Measurements from ENCODE around the gene MYT1. TPM values are rescaled to one million over a fixed set of nuclear protein-coding genes. Genes with fewer than 3 reads are reported as not detected.

The MYT1 gene
- total and polyA plus RNA-seq, 2 of the 8 experiments (the other 6 are each of a cell fraction or from before 2014, with no cell fraction given), result 0.63 to 2.0 TPM

DNA sequence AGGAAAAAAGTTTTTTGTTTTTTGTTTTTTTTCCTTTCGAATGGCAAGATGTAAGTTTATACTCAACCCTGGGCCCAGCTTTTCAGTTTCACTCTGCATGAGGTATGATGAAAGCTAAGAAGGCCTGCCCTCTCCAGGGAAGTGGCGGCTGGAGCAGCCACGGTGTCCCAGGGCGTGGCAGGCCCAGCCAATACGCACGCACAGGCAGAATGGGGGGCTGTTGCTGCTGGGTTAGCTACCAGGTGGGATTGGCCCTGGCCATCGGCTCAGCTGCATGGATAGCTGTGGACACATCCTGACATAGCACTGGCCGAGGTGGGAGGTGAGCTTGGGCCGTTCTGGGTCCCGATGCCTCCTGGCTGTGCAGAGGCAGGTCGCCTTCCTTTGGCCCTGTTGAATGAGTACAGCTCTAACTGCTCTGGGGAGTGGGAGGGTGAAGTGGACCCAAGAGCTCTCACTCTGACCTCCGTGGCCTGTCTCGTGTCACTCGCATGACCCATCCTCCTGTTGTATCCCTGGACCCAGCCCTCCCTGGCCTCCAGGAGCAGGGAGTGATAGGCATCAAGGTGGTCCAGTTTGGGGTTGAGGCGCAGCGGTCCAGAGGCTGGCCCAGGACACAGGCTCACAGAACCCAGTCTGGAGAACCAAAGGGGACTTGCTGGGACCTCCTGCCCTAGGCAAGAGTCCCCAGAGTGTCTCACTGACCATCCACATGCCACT lies 18.1 kb downstream of the MYT1 start:
- peak overlapping the region; percentile 47 for H3K4ac ChIP-seq (replicated peaks; ENCODE audit: insufficient read length, low read depth, low read length)
- no peak overlapping the region for H3K4me3 ChIP-seq (ENCODE audit: extremely low read depth in 1 of 4, insufficient read depth in 2 of 4, low read depth in 3 of 4, low read length in 4 of 4)
- no peaks in the 10 kb centered on the region; a peak in 1 of 8 replicates for H3K36me3 ChIP-seq (ENCODE audit: control insufficient read depth in 2 of 4, insufficient read depth in 4 of 4, low read length in 3 of 4)
- no peak overlapping the region for H3K14ac ChIP-seq (ENCODE audit: insufficient read length)
- peak overlapping the region; percentile 8; the same call in 1 of the 2 replicates for H2BK15ac ChIP-seq (ENCODE audit: low read length)
- DNase-seq (ENCODE audit: low read depth in 1 of 2, low spot score in 2 of 2), result no peak
- no peak overlapping the region for H2BK20ac ChIP-seq (ENCODE audit: low read length)
- no peak overlapping the region for H2AK5ac ChIP-seq (ENCODE audit: low read depth, low read length)
- no peak for TF ChIP-seq SIN3A (conservative IDR thresholded peaks at IDR 0.05 in 1 of 2, IDR thresholded peaks at IDR 0.05 in 1 of 2; ENCODE audit: low read depth in 1 of 2, low read length in 2 of 2)
- no peak for TF ChIP-seq NRF1 (IDR thresholded peaks at IDR 0.05; ENCODE audit: low read depth, low read length)
- no peak for TF ChIP-seq SUZ12 (IDR thresholded peaks at IDR 0.05; ENCODE audit: low read length)
- TF ChIP-seq TAF1 (IDR thresholded peaks at IDR 0.05; ENCODE audit: low read depth, low read length), result no peak
- TF ChIP-seq POLR2A (IDR thresholded peaks at IDR 0.05; ENCODE audit: control extremely low read depth in 1 of 2, low read depth in 2 of 2, low read length in 2 of 2), result no peak
- no peak for TF ChIP-seq ASH2L (IDR thresholded peaks at IDR 0.05; ENCODE audit: low read length)
- TF ChIP-seq CHD1 (IDR thresholded peaks at IDR 0.05; ENCODE audit: low read depth, low read length), result no peak
- TF ChIP-seq SRF (IDR thresholded peaks at IDR 0.05; ENCODE audit: low read depth, low read length), result no peak
- TF ChIP-seq POLR2AphosphoS5 (IDR thresholded peaks at IDR 0.05; ENCODE audit: low read depth, low read length), result no peak
- TF ChIP-seq ZNF274 (IDR thresholded peaks at IDR 0.05; ENCODE audit: borderline replicate concordance, extremely low read depth, low read length), result no peak
- no peak for TF ChIP-seq RNF2 (IDR thresholded peaks at IDR 0.05; ENCODE audit: borderline replicate concordance, low read depth, low read length, missing control alignments, poor library complexity, severe bottlenecking)
- TF ChIP-seq CEBPB (IDR thresholded peaks at IDR 0.05; ENCODE audit: low read depth, low read length), result no peak
- no peak for TF ChIP-seq EP300 (IDR thresholded peaks at IDR 0.05; ENCODE audit: borderline replicate concordance in 1 of 2, low read depth in 2 of 2, low read length in 2 of 2)
- ChIA-PET POLR2A (ENCODE audit: partially characterized antibody) (no interaction called here), CTCF (ENCODE audit: partially characterized antibody) (interaction anchor here (1.0 kb wide), 1 partner anchor 37 kb away, joined by 3 read pairs; no protein-coding TSS in a partner anchor)
- no peak overlapping the region for H3K18ac ChIP-seq (ENCODE audit: extremely low read depth, low read length)
- H3K4me1 ChIP-seq (replicated peaks in 1 of 4; ENCODE audit: control insufficient read depth in 3 of 4, insufficient read depth in 4 of 4, low read length in 3 of 4), result peaks cover 0 to 9% (median 8%) of the 10 kb centered on the region in 4 experiments; a peak in 6 of 7 replicates
- H3K23me2 ChIP-seq (ENCODE audit: low read depth, low read length), result peaks cover 6% of the 10 kb centered on the region; the same call in 1 of the 2 replicates
- H4K20me1 ChIP-seq (replicated peaks in 1 of 2; ENCODE audit: control insufficient read depth in 1 of 2, insufficient read depth in 2 of 2, low read length in 2 of 2), result peaks cover 0 to 4% of the 10 kb centered on the region in 2 experiments
- H3K23ac ChIP-seq (ENCODE audit: insufficient read length), result no peak overlapping the region
- H3K4me2 ChIP-seq (ENCODE audit: insufficient read depth in 1 of 2, low read depth in 2 of 2, low read length in 2 of 2), result no peak overlapping the region
- no peak overlapping the region for H3K9ac ChIP-seq (replicated peaks in 1 of 4; ENCODE audit: extremely low read depth in 1 of 4, low read depth in 3 of 4, low read length in 3 of 4)
- H2BK120ac ChIP-seq (replicated peaks; ENCODE audit: low read depth, low read length), result no peak overlapping the region
- no peak overlapping the region for H2AFZ ChIP-seq (ENCODE audit: low read length)
- H3K79me1 ChIP-seq (ENCODE audit: low read depth, low read length), result peaks cover 3% of the 10 kb centered on the region; the same call in 1 of the 2 replicates
- peak overlapping the region; percentile 80 for H4K91ac ChIP-seq (replicated peaks; ENCODE audit: insufficient read length, low read length)
- no peak overlapping the region for H3K27ac ChIP-seq (ENCODE audit: low read depth, low read length)
- no peaks in the 10 kb centered on the region for H3K27me3 ChIP-seq (replicated peaks in 1 of 4; ENCODE audit: control insufficient read depth in 3 of 4, extremely low read depth in 1 of 4, insufficient read depth in 3 of 4, low read length in 3 of 4)
- peak overlapping the region; percentile 13; the same call in 1 of the 2 replicates for H2BK12ac ChIP-seq (ENCODE audit: low read depth, low read length)
- H3K79me2 ChIP-seq (ENCODE audit: control insufficient read depth in 1 of 2, insufficient read depth in 2 of 2, low read length in 2 of 2), result peaks cover 0 to 5% of the 10 kb centered on the region in 2 experiments; a peak in 2 of 4 replicates
- no peak overlapping the region for H2BK5ac ChIP-seq (ENCODE audit: low read depth, low read length)
- H3K56ac ChIP-seq (replicated peaks; ENCODE audit: insufficient read length, low read depth, low read length), result no peak overlapping the region
- WGBS, 2 experiments (ENCODE audit: extremely low coverage in 1 of 2, insufficient coverage in 1 of 2, insufficient read length in 1 of 2, insufficient replicate concordance in 2 of 2, low coverage in 1 of 2, low lambda C conversion rate in 2 of 2, missing lambda C conversion rate in 1 of 2), result 90% methylated on average over 16 of the region's 16 CpGs; no CpG with 5 or more reads in 1 of the 2 experiments
- H4K8ac ChIP-seq (ENCODE audit: extremely low read depth, insufficient read depth, low read length), result 0 out of 2 replicates have a peak overlapping the region, but pooled peaks have one; percentile 35
- no peak for FAIRE-seq
- peaks cover 0 to 11% of the 10 kb centered on the region in 2 experiments; a peak in 2 of 4 replicates for H3K9me3 ChIP-seq (ENCODE audit: insufficient read depth in 2 of 2, low read depth in 1 of 2, low read length in 1 of 2)
- H4K5ac ChIP-seq (ENCODE audit: insufficient read length, low read depth, low read length), result no peak overlapping the region

All from H1 (cell line).